Esophagus mucosa (tissue), 1 donor: Measurements from ENCODE around the gene CTSW. TPM values are rescaled to one million over a fixed set of nuclear protein-coding genes. Genes with fewer than 3 reads are reported as not detected.
"Not testable (repeated sequence)": the region's sequence is repeated elsewhere in the genome, so short reads cannot be mapped to it uniquely, and the experiment has no call there.

ENCODE experiments used
- ATAC-seq: fragments of 200-7000 bp; cut with Tn5 transposase; one replicate; pipeline ENCODE4 v1.9.1; 2020
- total RNA-seq: library from RNA; stranded (reverse); gene quantifications from one replicate; pipeline ENCODE4 v1.2.4, GENCODE V29; 2023
- donor health status: DM: yes; HTN: yes; CAD: no.

CTSW gene
- total RNA-seq, 1 donor from 2014 or later = not detected

- ATAC-seq = no peak
Observed at GRCh38 chr11:65886826-65887722, 7.4 kb downstream of the CTSW start.

- peak; percentile 5 for ATAC-seq
Observed at GRCh38 chr11:65887723-65888162, 8.1 kb downstream of the CTSW start.

- ATAC-seq = peak; percentile 80
Observed at GRCh38 chr11:65888163-65888814, 8.7 kb downstream of the CTSW start, which contains the start of gene FIBP. Gene FIBP, minus strand, starts transcription at chr11:65888471. Its CDS starts 53 bp downstream, at chr11:65888418.

- peak; percentile 80 for ATAC-seq
Observed at GRCh38 chr11:65890324-65891218, 10.9 kb downstream of the CTSW start, which contains the start of gene CCDC85B. Gene CCDC85B, plus strand, starts transcription at chr11:65890673. Its CDS starts 111 bp downstream, at chr11:65890784.

- no peak for ATAC-seq
Observed at GRCh38 chr11:65891219-65892136, 11.8 kb downstream of the CTSW start.

GRCh38 chr11:65892137-65892540 lies 12.5 kb downstream of the CTSW start:
- ATAC-seq = not testable (repeated sequence)

GRCh38 chr11:65892661-65893317 lies 13.2 kb downstream of the CTSW start:
- ATAC-seq = no peak

GRCh38 chr11:65894034-65894591 lies 14.5 kb downstream of the CTSW start:
- ATAC-seq = no peak

GRCh38 chr11:65895482-65895981 lies 15.9 kb downstream of the CTSW start:
- ATAC-seq = no peak

GRCh38 chr11:65896034-65896999 lies 16.7 kb downstream of the CTSW start:
- ATAC-seq = no peak

GRCh38 chr11:65897020-65897471 lies 17.4 kb downstream of the CTSW start:
- no peak for ATAC-seq

GRCh38 chr11:65898656-65899355 lies 19.2 kb downstream of the CTSW start:
- ATAC-seq = no peak

GRCh38 chr11:65899356-65900124 lies 19.9 kb downstream of the CTSW start:
- ATAC-seq = peak; percentile 57

GRCh38 chr11:65900125-65900898 lies 20.7 kb downstream of the CTSW start, which contains the start of gene FOSL1:
Gene FOSL1, minus strand, starts transcription at chr11:65900388. Its CDS starts 49 bp downstream, at chr11:65900339.
- ATAC-seq = peak; percentile 88

GRCh38 chr11:65900899-65901180 lies 21.2 kb downstream of the CTSW start:
- ATAC-seq = no peak

- ATAC-seq = peak; percentile 13
Observed at GRCh38 chr11:65903068-65903481, 23.4 kb downstream of the CTSW start.

GRCh38 chr11:65903715-65904114 lies 24.1 kb downstream of the CTSW start:
- ATAC-seq = no peak
